NCI-H146 treated with DMSO at 0.1 percent for 48 hours (cell line): ENCODE results near the gene CCDC116.
"Not testable (repeated sequence)": the region's sequence is repeated elsewhere in the genome, so short reads cannot be mapped to it uniquely, and the experiment has no call there.

Experiments used
- DNase-seq: peaks from one replicate; lab custom pipeline; 2025; ENCODE audit not compliant: unreplicated experiment; lab: John Stamatoyannopoulos, UW

The CCDC116 gene

DNA sequence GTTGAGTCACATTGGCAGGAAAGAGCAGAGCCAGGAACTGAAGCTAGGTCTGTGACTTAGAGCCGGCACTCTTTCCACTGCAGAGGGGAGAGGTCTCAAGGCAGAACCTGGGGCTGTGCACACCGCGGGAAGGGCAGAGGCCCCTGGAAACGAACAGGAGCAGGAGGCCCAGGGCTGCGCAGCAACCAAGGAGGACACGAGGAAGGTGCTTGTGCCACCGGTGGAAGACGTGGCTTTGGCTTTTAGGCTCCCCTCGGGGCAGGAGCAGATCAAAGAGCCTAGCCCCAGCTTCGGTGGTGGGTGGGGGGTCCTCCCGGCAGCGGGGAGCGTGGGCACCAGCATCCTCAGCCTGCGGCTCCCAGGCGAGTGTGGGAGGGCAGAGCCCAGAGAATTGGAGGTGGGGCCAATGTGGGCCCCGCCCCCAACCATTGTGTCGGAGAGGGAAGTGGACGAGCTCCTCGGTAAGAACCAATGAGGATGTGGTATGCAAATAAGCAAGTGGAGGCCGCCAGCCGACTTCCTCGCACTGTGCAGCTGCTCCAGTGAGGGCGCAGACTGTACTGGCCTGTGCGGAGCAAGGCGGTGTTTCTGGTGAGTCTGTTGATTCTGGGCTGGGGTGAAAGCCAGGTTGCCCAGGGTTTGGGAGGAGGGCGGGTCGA lies at the start of gene CCDC116:
Gene CCDC116 (plus strand): TSS at position 524 of the 659 bp plus-strand sequence. CDS start 422 bp downstream, outside the sequence.
- DNase-seq = peak; percentile 4

DNA sequence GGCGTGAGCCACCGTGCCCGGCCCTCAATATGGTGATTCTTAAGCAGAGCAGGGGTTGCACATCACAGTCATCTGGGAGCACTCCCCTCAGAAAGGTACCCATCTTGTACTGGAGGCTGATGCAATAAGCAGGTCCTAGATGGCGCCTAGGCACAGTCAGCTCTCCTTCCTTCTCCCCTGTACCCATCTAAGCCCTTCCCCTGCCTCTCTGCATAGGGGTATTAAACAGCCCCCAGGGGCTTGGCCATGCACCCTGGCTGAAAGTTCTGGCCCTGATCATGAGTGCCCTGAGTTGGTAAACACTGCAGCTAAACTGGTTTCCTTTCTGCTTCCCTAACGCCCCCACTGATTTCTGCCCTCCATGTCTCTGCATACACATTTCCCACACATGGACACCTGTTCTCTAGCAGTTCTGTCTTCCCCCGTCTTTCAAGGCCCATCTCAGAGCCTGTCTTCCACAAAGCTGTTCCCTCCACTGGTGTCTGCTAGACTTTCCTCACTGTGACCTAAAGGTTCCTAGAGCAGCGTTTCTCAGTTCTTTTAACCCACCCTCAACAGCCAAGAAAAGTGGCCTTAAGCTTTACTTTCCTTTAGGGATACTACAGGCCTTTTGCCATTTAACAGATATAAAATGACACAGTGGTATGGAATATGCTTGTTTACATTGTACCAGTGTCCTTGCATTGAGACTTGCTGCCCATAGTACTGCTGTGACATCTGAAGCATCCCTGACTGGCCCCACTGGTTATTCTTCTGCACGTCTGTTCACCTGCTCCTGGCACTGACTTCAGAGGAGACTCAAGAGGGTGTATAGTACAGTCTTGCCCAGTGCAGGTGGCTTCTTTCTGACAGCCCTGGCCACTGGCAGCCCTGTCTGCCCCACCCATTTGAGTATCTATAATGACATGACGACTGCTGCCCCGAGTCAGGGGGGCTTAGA lies 49.5 kb upstream of the CCDC116 start:
- no peak for DNase-seq

DNA sequence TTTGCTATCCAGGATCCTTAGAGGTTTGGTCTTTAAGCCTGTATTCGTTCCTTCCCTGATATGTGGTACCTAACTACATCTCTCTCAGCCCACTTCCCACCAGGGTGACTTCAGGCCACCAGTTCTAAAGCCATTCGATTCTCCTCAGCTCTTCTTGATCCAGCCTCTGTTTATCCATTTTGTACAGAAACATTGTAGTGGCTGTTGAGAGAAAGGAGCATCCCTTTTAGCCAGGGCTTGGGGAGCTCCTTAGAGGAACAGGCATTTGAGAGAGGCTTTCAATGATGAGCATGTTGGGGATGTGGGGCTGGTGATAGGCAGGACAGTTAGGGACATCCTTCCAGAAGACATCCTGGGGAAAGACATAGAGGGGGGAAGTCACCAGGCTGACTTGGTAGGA lies 47.2 kb upstream of the CCDC116 start:
- DNase-seq = no peak

GRCh38 chr22:21587803-21588611 lies 44.6 kb upstream of the CCDC116 start:
- DNase-seq = no peak

DNA sequence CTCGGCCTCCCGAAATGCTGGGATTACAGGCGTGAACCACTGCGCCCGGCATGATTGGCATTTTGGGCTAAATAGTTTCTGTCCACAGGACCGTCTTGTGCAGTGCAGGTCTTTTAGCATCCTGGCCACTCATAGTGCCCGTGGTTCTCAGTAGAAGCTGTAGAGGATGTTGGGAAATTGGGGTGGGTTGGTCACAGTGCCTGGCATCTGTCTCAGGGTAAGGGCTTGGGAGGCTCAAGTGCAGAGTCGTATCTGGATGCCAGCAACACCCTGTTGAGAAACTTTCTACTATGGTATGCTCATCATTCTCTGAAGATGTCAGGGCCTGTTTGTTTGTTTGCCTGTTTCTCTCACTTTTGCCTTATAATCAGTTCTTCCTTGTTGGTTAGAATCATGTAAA lies 43.2 kb upstream of the CCDC116 start:
- DNase-seq = no peak

DNA sequence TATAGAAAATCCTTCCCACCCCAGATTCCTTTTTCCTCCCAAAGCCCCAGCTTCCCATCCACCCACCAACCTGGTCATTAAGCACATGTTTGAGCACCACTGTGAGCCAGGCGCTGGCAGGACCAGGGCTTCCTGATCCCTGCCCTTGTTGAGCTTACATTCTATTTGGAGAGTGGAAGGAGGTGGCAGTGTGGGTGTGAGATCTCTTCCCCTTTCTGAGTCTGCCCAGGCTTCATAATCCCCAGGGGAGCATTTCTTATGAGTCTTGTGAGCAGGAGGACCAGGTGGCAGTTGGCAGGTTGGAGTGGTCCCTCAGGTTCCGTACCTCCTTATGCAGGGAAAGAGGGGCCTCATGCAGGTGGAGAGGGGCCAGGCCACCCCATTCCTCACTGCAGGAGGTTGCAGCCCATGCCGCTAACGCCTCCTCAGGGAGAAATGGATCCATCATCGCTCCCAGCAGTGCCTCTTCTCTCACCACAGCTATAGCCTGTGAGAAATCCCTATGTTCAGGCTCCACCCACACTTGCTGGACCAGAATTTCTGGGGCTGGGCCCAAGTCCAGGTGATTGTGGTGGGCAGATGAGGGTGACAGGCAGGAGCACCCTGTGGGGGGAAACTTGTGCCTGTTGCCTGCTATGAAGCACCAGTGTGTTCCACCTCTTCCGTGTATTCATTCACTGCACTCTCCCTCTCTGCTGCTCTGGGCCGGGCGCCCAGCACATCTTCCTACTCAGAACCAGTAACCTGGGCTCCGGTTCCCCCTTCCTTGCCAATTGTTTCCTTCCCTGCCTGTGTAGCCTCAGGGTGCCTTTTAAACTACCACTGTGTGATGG lies 41.5 kb upstream of the CCDC116 start:
- DNase-seq = no peak

GRCh38 chr22:21591695-21592094 lies 40.9 kb upstream of the CCDC116 start:
- no peak for DNase-seq

DNA sequence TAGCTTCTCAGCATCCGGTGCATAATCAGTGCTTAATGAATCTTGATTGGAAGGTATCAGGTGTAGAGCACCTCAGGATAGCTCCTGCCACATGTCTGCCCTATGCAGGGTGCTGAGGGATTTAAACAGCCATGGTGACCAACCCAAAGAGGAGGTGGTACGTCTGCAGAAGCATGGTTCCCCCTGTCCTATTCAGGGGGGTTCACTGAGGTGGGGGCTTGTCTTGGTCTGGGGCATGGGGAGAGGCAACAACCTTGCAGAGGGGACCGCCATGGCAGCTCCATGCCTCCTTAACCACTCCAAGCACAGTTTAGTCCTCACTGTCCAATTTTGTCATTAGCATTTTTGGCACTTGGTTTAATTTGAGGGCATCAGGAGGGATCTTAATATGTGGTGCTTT lies 40.1 kb upstream of the CCDC116 start:
- DNase-seq = no peak

DNA sequence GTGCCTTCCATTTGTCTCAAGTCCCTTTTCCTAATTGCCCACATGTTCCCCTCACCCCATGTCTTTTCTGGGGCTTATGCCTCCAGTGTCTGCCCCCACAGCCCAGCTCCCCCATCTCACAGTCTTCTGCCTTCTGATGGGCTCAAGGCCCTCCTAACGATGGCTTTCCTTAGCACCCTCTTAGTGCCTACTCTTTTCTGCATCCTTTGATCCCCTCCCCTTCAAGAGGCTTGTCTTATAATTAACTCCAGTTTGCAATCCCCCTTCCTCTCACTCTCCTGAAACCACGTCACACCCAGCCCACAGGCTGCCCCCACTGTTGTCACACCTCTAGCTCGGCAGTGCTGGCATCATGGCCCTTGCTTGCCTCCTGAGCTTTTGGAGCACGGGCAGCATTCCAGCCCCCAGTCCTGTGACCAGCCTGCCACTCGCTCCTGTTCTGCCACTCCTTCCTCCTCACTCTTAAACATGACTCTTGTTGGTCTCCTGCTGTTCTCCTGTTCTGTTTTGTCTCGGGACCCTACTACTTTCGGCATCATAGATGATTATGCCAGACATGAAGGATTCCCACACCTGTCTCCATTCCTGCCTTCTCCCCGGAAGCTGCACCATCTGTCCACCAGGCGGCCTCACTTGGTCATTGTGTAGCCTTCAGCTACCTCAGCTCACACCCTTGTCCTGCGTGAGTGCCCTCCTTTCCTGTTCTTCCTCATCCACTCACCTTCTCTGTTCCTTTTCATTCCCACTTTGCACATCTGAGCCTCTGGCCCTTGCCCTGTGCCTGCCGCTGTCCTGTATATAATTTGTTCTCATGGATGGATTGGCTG lies 38.9 kb upstream of the CCDC116 start:
- no peak for DNase-seq

DNA sequence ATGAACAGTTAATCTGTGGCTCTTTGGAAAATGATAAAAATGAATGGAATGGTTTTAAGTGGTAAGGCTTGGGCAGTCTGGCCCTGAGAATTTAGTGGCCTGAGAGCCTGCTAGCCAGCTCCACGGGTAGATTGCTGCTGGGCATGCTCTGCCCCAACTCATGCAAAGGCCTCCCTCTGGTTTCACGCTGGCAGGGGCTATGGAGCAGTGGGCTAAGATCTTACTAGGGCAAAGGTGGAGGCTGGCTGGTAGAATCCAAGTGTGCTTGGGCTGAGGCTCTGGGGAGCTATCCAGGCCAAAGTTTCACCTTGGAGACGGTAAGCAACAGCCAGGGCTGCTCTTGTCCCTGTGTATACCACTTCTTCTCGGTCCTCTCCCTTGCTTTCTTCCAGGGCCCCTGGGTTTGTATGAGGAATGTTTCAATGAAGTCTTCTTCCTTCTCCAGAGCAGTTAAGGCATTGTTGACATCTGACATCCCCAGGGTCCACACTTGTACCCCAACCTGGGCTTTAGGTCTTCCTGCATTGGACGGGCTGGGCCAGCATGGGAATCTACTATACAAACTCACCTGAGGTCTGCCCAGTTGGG lies 37.6 kb upstream of the CCDC116 start:
- DNase-seq = no peak

- DNase-seq = not testable (repeated sequence)
Observed at GRCh38 chr22:21596356-21597135, 36.0 kb upstream of the CCDC116 start.

DNA sequence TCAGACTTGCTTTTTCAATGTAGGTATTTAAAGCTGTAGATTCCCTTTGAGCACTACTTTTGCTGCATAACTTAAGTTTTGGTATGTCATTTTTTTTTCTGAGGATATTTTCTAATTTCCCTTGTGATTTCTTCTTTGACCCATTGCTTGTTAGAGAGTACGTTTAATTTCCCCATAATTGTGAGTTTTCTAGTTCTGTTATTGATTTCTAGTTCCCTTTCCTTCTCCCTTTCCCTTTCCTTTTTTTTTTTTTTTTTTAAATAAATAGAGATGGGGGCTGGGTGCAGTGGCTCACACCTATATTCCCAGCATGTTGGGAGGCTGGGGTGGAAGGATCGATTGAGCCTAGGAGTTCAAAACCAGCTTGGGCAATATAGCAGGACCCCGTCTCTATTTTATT lies 34.3 kb upstream of the CCDC116 start:
- DNase-seq = no peak

DNA sequence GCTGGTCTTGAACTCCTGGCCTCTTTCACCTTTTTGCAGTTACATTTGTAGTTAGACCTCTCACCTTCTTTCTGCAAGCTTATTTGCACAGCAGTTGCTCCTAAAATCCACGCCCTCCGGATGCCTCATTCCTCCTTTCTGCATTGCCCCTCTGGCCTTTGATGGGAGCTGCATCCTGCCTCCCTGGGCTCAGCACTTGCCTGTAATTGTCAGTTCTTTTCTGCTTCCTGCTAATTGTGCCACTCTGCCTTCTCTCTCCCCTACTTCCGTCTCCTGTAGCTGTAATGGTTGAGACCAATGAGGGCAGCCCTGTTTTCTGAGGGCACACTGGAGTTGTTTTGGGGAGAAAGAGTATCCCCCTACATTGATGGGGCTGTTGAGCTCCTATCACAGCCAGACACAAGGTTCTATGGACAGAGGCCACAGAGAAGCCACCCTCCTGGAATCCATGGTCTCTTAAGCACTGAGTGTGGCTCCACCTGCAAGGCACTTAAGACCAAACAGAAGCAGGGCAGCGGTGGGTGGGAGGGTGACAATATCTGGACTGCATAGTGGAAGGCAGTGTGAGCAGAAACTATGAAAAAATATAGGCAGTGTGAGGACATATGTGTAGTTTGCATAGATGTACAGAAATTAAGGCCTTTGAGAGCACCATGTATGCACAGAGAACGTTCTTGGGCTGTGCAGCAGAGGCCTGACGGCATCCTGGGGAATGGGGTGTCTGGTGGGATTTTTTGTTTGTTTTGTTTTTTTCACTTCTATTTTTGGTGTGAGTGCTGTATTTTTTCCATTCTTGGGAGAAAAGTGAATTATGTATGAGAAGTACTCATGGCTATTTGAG lies 33.3 kb upstream of the CCDC116 start:
- no peak for DNase-seq

DNA sequence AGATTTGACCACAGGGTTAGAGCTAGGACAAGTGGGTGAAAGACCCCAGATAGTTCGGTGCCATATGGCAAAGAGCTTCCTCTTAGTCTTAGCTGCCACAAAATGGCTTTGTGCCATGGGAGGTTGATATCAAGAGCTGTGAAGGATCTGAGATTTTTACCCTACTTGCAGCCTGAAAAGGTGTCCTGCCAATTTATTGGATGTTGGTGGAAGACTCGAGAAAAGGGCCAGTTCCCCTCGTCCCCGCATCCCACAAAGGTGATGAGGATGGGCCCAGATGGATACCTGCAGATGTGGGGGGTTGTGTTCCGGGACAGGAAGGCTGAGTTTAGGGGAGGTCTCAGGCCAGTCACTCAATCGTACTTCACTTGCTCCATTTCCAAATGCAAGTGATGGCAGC lies 30.0 kb upstream of the CCDC116 start:
- no peak for DNase-seq

GRCh38 chr22:21603973-21604372 lies 28.6 kb upstream of the CCDC116 start:
- no peak for DNase-seq

DNA sequence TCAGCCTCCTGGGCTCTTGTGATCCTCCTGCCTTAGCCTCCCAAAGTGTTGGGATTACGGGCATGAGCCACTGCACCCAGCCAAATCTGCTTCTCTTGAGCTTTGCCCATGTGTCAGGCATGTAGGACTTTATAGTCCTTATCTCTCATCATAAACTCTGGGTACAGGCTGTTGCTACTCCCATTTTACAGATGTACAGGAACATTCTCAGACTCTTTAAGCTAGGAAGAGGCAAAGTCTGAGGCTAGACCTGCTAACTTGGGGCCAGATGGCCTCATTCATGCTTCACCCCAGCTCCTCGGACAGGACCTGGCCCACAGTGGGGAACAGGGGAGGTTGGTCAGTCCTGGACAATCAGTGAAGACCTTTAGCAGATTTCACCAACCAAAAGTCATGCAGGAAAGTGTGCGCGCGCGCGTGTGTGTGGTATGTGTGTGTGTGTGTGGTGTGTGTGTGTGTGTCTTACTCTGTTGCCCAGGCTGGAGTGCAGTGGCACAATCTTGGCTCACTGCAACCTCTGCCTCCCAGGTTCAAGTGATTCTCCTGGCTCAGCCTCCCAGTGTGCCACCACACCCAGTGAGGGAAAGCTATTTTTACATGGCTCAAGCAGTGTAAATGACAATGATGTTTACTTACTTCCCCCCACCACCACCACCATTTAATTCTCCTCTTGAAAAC lies 26.5 kb upstream of the CCDC116 start:
- DNase-seq = no peak

DNA sequence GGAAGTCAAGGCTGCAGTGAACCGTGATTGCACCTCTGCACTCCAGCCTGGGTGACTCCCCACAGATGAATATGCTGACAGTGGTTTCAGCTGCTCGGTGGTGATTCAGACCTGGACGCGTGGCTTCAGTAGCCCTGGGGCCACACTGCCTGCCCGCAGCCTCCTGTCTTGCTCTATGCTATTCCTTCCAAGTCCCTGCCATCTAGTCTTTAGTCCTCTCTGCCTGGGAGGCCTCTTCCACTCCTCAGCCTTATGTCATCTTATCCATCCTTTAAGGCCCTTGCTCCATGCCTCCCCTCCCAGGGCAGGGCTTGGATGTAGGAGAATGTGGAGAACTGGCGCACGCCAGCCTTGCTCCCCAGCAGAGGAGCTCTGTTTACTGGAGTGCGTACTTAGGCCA lies 25.8 kb upstream of the CCDC116 start:
- DNase-seq = no peak
